ENCODE data around the gene KRCC1.

The KRCC1 gene

DNA sequence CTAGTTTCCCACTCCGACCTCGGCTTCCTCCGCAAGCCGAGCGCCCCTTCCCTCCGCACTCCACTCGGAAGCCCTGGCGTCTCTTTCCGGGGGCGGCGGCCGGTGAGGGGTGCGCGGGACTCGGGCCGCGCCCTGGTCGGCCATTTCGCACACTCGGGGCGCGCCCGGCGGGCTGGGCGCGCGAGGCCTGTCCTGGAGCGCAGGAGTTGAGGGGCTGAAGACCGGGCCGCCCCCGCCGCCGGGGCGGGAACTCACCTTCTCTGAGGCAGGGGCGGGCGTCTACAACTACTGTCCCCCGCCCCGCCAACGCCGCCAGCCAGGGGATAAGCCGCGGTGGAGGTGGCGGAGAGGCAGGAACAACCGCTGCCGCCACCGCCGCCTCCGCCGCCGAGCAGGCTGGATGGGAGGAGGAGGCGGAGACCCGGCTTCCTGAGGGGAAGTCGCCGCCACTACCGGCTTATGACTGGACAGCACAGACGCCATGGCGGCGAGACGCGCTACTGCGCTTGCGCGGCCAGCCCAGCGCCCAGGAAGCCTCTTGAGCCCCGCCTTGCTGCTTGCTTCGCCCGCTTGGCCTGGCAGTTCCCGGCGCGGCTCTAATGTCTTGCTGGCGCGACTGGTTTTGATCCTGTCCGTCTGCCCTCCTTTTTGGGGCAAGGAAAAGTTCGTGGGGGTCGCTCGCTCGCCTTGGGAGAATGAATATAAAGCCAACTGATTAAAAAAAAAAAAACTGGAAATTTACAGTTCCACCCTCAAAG lies at the start of gene KRCC1:
KRCC1 (minus strand) TSS at position 413 of the 758 bp plus-strand sequence. CDS start 27,220 bp downstream, outside the sequence.
- in situ Hi-C loops (cut with MboI; ENCODE audit: low sequenced_read_pairs) = no loop called here

DNA sequence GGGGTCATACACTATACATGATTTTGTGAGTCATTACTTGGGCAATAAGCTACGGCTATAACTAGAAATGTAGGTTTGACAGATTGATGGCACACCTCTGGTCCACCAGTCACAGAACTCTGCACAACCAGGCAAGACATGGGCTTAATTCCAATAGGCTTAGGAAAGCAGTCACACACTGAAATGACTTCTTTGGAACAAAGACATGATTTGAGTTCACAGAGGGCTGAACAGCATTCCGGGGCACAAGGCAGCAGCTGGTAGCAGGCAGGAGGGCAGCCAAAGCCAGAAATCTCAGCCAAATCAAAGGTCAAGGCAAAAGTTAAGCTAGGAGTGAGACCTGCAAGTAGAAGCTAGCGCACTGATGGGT lies 44.9 kb upstream of the KRCC1 start:
- in situ Hi-C loops (cut with MboI; ENCODE audit: low sequenced_read_pairs) = no loop called here

DNA sequence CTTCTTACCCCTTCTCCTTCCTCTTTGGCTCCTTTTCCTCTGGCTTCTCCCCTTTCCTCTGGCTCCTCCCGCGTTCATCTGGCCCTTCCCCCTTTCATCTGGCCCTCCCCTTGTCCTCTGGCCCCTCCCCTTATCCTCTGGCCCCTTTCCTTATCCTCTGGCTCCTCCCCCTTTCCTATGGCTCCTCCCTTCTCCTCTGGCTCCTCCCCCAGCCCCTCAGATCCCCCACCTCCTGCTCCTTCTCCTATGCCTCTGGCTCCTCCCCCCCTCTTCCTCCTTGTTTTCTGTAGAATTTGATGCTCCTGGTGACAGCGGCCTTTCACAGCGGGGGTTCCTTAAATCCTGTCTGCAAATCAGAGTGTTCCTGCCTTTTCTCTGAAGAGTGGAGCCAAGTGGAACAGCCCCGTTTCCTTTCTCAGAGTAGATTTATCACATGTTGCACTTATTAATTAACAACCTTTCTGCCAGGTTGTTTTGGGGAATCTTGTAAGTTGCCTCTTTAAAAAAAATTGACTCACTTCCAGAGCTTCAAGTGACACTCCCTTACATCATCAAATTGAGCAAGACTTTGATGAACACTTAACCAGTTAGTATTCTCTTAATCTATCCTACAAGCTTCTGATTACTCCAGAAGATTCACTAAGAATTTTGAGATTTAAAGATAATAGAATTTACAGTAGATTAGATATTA lies 44.4 kb upstream of the KRCC1 start:
- in situ Hi-C loops (cut with MboI; ENCODE audit: low sequenced_read_pairs) = no loop called here

DNA sequence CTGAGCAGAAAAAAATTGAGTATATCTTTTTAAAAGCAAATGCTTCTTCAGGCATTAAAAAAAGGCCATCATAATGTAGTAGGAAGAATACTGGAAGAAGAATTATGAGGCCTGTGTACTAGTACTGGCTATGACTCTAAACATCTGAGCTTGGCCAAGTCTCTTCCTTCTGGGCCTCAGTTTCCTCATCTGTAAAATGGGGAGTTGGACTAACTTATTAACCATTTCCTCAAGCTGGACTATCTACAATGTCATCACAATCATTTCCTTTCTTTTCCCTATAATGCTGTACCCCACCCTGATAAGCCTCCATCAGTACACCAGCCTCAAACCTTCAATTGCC lies 42.9 kb upstream of the KRCC1 start:
- in situ Hi-C loops (cut with MboI; ENCODE audit: low sequenced_read_pairs) = no loop called here

DNA sequence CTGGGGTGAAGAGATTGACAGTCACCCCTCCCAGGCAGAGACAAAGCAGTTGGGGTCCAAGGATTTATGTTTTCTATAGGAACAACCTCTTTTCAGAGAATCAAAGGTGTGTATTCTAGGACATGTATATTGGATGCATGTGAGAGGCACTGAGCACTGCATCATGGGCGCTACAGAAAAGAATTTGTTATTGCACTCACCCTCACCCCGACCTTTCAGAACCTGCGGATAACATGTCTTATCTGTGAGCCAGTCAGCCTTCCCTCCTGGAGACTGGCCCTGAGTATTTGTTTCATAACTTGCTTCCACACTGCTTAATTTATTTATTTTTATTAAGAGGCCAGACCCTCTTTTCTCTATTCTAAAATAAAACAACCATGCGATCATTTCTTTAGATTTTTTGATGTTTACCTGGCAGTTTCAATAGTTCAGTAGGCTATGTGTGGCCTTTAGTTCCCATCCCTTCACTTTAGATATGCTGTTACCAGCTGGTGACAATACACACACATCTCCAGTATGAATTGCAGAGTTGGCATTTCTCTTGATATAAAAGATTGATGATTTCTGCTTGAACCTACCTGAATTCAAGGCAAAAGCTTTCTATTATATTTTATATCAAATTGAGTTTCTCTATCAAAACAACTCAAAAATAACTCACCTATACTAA lies 42.4 kb upstream of the KRCC1 start:
- in situ Hi-C loops (cut with MboI; ENCODE audit: low sequenced_read_pairs) = no loop called here

DNA sequence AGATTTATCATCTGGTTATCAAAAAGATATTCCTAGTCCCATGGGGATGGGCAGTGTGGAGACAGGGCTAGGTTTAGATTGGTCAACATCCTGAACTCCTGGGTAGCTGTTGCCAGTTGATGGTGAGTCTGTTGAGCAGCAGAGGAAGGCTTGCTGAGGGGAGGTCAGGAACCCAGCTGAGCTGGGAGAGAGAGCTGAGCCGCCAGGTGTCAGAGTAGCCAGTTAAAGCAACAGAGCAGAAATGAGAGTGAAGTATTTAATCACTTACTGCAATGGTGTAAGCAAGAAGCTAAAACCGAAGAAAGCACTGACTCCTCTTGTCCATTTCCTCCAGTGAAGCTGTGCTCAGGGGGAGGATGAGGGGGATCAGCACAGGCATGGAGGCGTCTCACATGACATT lies 41.6 kb upstream of the KRCC1 start:
- in situ Hi-C loops (cut with MboI; ENCODE audit: low sequenced_read_pairs) = no loop called here

DNA sequence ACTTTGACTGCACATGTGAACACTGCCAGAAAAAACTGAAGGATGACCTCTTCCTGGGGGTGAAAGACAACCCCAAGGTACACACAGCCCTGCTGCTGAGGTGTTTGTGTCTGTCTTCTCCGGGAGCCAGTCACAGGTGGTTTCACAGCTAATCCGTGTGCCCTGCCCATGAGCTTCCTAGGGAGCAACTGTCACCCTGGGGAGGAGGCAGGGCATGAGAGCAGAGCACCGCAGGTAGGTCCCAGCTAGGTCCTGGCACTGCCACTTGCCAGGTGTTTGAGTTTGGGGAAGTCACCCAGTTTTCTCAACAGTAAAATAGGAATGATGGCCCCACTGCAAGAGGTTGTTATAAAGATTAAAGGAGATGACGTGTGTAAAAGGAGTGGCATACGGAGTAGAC lies 41.1 kb upstream of the KRCC1 start:
- in situ Hi-C loops (cut with MboI; ENCODE audit: low sequenced_read_pairs) = no loop called here

DNA sequence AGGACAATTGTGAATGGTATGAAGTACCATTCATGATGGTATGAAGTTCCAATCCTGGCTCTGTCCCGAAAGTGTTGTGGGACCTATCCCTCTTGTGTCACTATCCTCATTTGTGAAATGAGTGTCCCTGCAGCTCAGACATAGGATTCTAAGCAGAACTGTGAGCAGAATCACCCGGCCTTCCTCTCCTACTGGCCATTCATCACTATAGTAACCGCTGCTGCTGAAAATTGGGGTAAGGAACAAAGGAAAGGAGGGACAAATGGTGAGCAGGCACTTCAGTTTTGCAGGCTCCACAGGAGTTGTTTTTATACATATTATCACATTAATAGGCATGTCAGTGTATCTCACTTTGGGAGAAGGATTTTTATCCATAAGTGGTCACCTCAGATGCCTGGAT lies 39.4 kb upstream of the KRCC1 start:
- in situ Hi-C loops (cut with MboI; ENCODE audit: low sequenced_read_pairs) = no loop called here

DNA sequence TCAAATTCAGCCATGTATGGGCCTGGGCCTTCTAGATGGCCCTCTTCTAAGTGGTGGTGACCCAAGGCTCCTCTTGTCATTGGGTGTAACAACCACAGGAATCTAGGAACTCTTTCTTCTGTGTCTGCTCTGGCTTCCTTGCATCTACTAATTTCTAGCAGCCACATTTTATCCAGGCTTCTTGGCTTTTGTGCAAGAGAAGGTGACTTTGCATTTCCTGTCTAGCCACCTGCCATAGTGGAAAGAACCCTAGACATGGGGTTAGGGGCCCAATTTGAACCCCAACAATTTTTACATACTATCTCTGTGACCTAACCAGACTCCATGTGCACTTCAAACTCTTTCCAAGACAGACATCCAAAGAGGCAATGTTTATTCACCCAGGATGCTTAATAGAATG lies 37.2 kb upstream of the KRCC1 start:
- in situ Hi-C loops (cut with MboI; ENCODE audit: low sequenced_read_pairs) = no loop called here

DNA sequence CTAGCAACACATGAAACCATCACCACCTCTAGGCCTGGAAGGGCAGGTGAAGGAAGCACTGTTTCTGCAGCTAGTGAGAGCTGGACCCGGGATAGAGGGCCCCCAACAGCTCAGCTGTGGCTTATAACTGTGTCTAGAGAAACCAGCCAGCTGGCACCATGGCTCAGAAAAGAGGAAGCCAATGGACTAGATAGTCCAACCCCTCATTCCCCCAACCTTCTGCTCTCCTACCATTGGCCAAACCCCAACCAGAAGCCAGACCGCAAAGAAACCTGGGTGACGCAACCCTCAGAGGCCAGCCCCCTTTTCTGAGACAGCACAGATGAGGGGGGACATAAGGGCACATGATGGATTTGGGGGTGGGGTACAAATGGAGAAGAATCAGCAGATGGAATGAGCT lies 36.4 kb upstream of the KRCC1 start:
- in situ Hi-C loops (cut with MboI; ENCODE audit: low sequenced_read_pairs) = no loop called here

DNA sequence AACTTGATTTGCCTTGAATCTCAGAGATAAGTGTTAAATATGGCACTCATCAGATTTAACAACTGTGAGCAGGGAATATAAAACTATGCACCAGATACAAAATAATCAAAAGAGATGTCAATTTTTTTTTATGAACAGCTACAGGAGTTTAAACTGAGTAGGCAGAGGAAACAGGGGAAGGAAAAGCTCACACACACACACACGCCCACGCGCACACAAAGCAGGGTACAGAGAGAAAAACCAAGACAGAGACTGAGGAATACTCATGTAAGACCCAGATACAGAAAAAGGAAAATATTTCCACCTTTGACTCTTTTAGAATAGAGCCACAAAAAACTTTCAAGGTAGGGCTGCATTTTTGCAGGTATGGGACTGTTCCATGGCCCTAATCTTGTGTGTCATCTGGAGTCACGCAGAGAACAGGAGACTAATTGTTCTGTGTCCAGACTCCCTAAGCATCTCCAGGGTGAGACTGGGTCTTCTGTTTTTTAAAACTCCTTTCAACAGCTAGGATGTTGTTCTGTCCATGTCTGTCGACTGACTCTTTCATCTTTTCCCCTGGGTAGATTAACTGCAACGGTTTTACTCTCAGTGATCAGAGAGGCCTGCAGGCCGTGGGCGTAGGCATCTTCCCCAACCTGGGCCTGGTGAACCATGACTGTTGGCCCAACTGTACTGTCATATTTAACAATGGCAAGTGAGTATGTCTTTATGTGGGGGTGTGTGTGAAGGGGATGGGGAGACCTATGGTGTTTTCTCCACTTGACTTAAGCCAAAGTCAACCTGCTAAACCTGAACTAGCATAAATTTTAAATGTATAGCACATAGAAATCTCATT lies 35.1 kb upstream of the KRCC1 start:
- in situ Hi-C loops (cut with MboI; ENCODE audit: low sequenced_read_pairs) = no loop called here

DNA sequence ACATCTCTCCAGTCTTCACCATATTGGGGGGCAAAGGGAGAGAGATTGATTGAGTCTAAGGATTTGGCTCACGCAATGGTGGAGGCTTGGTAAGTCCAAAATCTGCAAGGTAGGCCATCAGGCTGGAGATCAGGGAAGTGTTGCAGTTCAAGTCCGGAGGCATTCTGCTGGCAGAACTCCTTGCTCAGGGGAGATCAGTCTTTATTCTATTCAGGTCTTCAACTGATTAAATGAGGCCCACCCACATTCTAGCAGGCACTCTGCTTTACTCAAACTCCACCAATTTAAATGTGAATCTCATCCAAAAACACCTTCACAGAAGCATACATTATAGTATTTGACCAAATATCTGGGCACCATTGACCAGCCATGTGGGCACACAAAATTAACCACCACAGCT lies 33.4 kb upstream of the KRCC1 start:
- in situ Hi-C loops (cut with MboI; ENCODE audit: low sequenced_read_pairs) = no loop called here

DNA sequence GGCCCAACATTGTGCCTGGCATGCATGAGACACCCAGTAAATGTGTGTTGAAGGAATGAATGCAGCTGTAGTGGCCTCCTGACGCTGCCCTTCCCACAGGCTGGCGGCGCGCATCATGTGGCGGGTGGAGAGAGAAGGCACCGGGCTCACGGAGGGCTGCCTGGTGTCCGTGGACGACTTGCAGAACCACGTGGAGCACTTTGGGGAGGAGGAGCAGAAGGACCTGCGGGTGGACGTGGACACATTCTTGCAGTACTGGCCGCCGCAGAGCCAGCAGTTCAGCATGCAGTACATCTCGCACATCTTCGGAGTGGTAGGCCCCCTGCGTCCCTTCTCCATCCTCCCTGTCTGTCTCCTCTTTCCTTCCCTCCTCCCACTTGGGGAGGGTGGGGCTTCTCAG lies 32.2 kb upstream of the KRCC1 start:
- in situ Hi-C loops (cut with MboI; ENCODE audit: low sequenced_read_pairs) = no loop called here

DNA sequence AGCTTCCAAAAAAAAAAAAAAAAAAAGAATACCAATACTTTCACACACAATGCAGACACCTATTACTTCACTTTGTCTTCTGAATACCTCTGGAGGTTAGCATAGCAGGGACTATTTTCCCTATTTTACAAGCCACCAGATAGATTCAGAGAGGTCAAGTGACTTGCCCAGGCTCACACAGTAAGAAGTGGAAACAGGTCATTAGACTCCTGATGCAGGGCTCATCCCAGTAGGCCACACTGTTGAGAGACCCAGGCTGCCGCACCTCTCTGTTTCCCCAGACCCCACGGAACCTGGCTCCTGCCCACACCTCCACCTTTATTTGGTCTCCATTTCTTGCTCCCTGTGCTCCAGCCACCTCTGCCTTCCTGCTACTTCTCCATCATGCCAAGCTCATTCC lies 31.5 kb upstream of the KRCC1 start:
- in situ Hi-C loops (cut with MboI; ENCODE audit: low sequenced_read_pairs) = no loop called here

DNA sequence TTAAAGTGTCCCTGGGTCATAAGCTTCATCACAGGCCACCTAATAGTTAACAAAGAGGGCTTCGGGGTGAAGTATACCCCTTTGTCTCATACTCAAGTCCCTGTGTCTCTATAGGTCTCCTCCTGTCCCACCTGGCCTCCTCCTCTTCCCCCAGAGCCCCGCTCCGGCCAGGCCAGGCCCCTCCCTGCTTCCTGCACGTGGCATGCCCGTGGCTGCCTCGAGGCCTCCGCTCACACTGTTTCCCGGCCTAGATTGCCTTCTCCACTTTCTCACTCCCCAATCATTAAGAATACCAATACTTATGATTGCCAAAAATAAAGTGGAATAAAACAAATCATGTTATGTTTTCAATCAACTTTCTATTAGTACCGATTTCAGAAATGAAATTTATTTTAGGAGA lies 30.8 kb upstream of the KRCC1 start:
- in situ Hi-C loops (cut with MboI; ENCODE audit: low sequenced_read_pairs) = no loop called here

DNA sequence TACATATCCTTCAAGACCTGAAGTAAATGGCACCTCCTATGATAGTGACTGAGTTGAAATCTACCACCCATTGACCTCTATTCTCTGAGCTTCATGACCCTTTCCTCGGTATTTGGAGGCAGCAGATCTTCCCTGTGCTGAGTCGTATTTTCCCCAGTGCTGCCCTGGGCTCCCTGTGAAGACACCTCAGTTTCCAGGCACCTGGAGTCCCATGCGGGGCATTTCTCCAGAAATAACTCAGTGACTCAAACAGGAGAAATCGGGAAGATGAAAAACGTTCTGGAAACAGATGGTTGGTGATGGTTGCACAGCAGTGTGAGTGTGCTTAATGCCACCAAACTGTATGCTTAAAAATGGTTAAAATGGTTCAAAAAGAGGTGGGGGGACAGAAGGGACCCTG lies 30.0 kb upstream of the KRCC1 start:
- in situ Hi-C loops (cut with MboI; ENCODE audit: low sequenced_read_pairs) = no loop called here

DNA sequence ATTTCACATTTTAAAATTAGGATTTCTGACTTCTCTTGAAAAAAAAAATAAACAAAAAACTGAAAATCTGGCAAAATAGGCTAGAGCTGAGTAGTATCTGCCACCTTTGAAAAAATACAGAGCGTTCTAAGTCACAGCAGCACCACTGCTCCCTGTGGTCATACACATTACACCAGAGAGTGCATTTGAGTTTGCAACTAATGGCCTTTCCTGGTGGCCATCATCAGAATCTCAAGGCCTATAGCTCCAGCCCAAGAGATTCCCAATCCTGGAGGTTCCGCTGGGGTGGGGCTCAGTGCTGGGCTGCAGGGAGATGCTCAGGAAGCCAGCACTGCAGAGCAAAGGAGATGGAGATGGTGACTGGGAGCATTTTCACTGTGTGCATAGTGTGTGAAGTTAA lies 29.5 kb upstream of the KRCC1 start:
- in situ Hi-C loops (cut with MboI; ENCODE audit: low sequenced_read_pairs) = no loop called here

DNA sequence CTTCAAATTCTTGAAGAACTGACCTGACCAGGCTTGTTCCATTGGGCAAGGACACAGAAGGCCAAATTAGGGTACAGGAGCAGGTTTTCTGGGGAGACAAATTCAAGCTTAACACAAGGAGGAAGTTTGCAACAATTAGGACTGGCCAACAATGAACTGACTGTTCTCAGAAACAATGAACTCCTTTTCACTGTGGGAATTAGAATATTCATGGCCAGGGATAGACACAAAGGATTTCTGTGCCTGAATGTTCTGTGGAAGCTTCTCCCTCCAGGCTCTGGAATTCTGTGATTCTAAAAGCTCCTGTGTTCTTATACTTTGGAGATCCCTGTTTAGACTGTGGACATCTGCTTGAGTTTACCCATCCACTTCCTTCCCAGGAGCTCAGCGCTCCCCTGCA lies 27.2 kb upstream of the KRCC1 start:
- in situ Hi-C loops (cut with MboI; ENCODE audit: low sequenced_read_pairs) = no loop called here

DNA sequence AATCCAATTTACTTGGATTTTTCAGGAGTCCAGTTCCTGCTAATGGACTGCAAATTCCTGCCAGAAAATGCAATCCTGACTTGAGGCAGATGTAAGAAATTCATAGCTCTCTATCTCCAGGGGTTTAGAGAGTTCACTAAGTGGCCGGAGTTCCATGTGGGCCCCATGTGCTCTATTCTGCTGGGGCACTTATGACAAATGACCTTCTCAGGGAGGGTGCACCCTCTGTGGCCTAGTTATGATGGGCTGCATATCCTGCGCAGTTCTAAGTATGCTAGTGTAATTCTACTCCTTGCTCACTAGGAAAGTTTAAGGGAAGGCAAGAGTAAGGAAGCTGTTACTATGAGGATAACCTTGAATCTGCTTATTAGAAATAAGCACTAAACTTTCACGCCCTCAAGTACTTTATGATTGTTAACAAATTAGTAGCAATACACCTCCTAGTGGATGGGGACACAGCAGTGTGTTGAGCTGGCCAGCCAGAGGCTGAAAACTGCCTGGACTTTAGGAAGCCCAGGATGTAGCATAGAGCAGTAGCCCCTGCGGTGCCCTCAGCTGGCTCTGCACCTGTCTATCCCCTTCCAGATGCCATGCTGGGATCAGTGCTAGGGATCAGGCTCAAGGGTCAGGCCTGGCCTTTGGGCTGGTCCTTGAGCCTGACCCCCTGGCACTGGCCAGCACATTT lies 26.5 kb upstream of the KRCC1 start:
- in situ Hi-C loops (cut with MboI; ENCODE audit: low sequenced_read_pairs) = no loop called here

DNA sequence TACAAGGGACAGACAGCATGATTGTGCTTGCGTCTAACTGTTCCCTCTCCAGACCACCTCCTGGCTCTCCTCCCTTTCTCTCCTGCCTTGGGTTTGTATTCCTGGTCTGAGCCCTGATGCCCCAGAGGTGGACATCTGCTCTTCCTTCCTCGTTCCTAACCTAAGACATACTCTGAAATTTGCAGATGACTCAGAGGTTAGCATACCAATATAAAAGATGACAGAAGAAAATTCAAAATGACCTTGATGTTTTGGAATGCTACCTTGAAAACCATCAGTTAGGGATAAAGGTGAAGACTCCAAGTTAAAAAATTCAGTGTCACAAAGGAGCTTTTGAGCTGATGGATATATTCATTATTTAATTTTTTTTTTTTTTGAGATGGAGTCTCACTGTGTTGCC lies 25.0 kb upstream of the KRCC1 start:
- in situ Hi-C loops (cut with MboI; ENCODE audit: low sequenced_read_pairs) = no loop called here

DNA sequence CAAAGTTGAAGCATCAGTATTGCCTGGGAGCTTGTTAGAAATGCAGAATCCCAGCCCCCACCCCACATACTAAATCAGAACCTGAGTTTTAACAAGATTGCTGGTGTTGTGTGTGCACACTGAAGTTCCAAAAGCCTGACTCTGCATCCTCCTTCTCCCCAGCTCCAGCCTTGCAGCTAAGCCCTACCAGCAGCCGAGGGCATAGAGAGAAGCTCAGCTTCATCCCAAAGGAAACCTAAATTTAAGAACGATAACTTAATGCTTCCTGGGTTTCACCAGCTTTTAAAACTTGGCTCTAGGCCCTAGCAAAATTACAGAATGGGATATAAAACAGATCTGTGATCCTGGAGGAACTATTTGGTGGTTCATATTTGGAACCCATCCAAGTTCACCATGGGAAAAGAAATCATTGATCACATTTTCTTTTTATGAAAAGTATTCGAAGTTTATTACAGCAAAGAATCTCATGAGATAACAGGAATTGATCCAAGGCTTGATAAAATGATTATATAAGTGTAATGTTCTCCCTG lies 23.1 kb upstream of the KRCC1 start:
- in situ Hi-C loops (cut with MboI; ENCODE audit: low sequenced_read_pairs) = no loop called here
